ENCODE results near the gene SSRP1.

SSRP1 gene

DNA sequence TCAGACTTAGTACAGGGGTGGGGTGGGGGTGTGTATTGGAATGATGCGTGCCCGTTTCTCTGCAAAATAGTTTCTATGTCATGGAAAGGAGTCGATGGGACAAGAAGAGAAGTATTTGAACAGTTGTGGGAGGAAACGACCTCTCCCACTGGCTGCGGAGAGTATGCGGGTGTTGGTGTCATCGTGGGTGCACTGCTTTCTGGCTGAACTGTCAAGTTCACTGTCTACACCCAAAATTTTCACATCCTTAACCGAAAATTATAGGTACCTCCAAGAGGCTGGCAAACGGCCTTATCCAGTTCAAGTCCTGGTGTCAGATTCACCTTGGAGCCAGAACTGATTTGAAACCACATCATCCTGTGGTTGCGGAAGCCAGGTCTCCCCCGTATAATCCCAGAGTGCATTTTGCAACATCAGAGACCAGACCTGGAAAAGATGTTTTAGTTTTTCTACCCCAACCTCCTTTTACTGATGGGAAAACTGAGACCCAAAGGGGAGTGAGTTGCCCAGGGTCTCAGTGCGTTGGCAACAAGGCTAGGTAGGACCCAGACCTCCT is 497 bp upstream of the SSRP1 start:
- DNase-seq = no peak

DNA sequence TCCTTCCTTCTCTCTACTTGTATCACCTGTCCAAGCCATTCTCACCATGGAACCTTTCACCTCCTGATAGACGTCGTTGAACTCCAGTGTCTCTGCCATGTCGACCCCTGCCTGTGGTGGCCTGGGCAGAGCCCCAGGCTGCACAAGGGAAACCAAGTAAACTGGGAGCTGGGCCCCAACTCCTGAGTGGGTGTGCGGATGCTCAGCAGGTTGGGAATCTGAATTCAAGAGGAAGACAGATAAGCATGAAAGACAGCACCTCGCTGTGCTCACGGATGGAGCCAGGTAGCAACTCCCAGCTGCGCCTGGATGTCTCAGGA is 709 bp downstream of the SSRP1 start:
- DNase-seq = no peak

GRCh38 chr11:57332694-57333440 is 2.8 kb downstream of the SSRP1 start:
- DNase-seq = no peak

DNA sequence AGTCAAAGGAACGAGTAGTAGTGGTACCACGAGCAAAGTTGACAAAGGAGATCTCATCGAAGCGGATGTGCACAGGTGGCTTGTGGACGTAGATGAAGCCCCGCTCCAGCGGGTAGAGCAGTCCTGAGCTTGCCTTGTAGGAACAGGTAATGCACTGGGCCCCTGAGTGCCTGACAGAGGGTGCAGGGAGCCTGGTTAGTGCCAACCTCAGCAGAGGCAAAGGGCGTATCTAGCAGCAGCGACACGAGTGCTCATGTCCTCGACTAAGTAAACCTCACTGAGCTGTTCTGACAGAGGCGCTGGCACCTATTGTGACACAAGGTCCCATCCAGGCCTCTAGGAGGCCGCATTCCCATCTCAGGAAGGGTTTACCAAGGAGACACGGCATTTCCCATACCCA is 4.0 kb downstream of the SSRP1 start:
- DNase-seq = no peak

DNA sequence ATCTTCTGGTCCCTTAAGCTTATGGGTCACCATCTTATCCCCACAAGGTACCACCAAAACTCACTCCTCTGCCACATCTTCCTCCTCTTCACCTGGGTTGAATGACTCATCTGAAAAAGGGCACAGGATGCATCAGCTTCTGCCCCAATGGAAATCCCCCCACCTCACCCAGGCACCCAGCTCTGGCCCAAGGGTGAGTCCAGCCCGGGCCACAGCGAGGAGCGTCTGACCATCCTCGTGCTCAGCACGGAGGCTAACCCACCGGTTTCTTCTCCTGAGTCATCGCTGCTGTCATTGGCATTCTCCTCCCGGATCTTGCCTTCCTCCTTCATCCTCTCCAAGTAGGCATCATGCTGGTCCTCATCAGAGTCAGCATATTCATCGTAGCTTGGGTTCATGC is 5.7 kb downstream of the SSRP1 start:
- no peak for DNase-seq

DNA sequence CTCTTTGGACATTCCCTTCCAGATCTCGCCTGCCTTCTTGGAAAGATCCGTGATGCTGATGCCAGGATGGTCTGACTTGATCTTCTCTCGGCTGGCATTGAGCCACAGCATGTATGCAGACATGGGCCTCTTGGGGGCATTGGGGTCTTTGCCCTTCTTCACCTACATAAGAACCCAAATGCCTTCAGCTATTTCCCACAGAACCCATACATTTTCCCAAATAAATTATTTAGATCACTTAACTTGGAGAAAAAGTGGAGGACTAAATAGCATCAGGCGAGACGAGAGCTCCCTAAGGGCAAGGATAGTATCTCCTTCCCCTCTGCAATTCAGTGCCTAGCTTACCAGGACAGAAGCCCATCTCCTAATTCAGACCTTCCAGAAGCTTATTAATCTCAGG is 8.0 kb downstream of the SSRP1 start:
- DNase-seq = no peak

DNA sequence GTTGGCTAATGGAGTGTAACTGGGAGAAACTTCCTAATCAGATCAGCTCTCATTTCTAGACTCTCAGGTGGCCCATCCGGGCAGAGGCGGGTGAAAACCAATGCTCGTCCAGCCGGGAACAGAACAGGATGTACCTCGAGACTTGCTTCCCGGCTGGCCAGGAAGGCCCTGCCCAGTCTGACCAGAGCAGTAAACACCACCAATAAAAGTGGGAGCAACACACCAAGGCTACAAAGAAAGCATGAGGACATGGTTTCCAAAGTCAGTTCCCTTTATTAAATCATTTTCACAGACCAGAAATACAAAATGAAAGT is 10.0 kb downstream of the SSRP1 start:
- DNase-seq = no peak

DNA sequence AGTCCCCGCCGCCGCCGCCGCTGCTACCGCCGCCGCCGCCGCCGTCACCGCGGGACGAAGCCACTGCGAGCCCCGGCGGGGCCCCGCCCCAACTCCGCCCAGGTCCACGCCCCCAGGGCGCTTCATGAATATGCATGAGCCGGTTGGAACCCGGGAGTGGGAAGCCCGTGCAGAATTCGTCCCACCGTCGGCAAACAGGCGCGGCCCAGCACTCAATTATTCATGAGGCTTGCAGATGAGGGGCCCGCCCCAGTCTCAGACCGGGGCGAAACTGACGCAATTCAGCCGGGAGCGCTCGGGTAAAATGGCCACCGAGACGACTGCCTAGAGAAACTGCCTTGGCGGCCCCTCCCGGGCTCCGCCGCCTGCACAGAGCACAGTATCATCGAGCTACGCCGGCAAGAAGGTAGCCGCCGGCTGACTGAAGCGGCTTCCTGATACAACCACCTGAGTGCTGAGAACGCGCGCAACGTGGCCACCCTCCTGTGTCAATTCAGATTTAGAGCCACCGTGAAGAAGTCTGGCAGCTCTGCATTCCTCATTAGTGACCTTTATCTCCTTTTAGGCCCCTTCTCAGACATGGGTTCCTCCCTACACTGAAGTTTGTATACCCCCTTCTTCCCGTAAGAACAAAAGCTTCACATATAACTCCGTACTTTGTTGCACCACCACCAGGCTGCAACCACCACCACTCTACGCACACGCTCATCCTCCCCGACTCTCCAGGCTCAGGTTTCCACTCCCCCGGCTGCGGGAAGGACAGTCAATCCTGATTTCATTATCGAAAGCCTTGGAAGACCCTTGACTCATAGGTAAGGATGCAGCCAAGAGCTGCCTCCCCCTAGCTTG is 10.6 kb downstream of the SSRP1 start, which contains the start of gene TNKS1BP1:
Gene TNKS1BP1, minus strand, starts transcription at position 67 of the 849 bp plus-strand sequence. CDS start 3,067 bp downstream, outside the sequence.
- peak; percentile 81 for DNase-seq

DNA sequence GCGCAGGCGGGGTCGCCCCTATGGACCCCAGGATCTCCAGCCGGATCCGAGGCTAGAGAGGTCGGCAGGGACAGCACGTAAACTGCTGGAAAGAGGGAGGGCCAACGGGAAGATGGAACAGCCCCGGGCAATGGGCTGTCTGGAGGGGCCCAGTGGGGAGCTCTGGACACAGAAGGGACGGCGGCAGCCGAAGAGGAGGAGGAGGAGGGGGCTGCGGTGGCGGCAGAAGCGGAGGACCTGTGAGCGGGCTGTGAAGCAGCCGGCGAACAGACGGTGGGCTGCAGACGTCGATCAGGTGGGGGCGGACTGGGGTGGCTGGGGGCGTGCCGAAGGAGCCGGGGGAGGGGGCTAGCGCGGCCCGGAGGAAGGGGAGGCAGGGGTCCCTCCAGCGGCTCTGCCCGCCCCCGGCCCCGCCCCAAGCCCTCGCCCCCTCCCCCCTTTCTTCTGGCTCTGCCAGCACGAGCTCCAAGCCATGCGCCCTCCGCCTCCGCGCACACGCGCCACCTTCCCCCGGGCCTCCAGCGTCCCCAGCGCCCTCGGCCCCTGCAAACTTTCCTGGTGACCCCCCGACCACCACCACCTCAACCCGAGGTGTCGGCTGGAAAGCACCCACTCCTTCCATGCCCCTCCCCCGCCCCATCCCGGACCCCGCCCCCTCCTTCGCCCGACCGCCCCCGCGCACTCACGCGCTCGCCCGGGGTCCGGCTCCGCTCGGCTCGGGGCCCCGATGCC is 11.4 kb downstream of the SSRP1 start:
- no peak for DNase-seq

DNA sequence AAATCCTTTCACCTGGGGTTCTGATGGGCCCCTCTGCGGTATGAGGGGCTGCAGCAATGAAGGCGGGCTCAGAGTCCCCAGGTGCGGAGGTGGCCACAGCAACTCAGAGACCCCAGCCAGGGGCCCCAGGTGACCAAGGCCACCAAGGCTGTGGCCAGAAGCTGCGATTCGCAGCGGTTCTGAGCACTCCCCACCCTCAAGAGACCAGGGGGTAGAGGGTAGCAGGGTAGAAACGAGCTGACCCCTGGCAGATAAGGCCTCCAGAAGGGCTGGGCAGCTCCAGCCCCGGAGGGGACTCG is 11.9 kb downstream of the SSRP1 start:
- DNase-seq = no peak

DNA sequence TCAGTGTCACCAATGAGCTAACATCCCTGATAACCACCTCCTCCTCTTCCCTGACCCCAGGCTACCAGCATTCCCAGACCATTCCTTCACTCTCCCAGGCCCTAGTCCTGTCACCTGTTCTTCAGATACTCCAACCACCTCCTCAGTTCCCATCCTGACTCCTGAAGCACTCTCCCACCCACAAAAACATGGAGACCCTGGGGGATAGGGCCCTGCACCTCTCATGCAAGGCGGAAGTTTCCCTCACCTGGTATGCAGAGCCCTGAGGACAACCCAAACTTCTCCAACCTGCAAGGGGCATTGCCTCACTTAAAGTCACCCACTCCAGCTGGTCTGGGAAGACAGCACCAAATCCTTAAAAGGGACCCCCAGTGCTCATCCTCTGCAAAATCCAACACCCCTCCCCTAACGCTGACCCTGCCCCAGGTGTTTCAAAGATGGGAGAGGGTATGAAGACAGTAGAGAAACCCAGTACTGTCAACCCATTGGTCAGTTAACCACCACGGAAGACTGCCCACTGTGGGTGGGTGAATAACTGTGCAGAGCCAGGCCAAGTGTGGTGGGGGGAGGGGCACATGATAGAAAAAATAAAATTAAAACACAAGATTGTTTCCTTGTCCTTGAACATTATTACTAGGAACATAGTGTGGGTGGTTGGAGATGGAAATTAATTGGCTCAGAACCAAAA is 12.4 kb downstream of the SSRP1 start:
- DNase-seq = no peak

- DNase-seq = no peak
These were observed 13.2 kb downstream of the SSRP1 start for GRCh38 chr11:57322256-57323166.

GRCh38 chr11:57321388-57322255 is 14.1 kb downstream of the SSRP1 start:
- DNase-seq = no peak

DNA sequence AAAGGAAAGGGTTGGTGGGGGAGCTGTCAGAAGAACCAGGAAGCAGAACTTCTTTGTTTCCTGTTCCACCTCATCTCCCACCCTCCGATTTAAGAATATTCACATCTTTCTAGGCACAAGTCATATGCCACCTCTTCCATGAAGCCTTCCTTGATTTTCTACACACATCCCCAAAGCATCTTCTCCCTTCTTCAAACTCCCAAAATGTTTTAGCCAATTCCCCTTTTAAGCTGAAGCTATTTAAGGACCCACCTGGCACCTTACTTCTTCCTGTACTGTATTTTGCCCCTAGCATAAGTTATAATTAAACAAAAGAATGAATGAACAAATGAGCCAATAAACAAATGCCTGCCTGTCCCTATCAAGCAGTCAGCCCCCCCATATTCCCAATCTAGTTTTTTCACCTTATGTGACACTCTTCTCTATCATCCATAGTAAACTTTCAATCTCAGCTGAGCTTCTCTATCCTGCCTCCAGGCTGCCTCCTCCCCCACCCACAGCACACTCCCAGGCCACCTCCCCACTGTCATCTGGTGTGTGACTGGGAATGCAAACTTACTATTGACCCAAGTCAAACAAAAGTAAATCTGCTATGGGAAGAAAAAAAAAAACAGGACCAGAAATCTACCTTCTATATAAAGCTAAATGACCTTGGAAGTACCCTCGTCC is 14.8 kb downstream of the SSRP1 start:
- no peak for DNase-seq

- DNase-seq = no peak
These were observed 15.5 kb downstream of the SSRP1 start for GRCh38 chr11:57320067-57320718.

GRCh38 chr11:57318178-57318577 is 17.5 kb downstream of the SSRP1 start:
- no peak for DNase-seq

DNA sequence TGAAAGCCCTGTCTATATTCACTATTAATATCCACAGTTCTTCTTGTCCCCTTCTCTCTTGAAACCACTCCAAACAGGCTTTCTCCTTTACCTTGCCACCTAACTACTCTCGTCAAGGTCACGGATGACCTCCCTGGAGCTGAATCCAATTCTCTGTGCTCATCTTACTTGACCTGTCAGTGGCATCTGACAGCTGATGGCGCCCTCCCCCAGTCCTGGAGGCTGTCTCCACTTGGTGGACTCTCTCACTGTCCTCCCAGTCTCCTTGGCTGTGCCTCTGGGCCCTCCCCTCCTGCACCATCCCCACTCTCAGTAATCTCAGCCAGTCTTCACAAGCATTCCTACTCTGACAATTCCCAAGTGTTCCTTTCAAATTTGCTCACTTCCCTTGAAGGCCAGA is 19.7 kb downstream of the SSRP1 start:
- no peak for DNase-seq

- DNase-seq = no peak
These were observed 20.2 kb downstream of the SSRP1 start for GRCh38 chr11:57315491-57315890.

DNA sequence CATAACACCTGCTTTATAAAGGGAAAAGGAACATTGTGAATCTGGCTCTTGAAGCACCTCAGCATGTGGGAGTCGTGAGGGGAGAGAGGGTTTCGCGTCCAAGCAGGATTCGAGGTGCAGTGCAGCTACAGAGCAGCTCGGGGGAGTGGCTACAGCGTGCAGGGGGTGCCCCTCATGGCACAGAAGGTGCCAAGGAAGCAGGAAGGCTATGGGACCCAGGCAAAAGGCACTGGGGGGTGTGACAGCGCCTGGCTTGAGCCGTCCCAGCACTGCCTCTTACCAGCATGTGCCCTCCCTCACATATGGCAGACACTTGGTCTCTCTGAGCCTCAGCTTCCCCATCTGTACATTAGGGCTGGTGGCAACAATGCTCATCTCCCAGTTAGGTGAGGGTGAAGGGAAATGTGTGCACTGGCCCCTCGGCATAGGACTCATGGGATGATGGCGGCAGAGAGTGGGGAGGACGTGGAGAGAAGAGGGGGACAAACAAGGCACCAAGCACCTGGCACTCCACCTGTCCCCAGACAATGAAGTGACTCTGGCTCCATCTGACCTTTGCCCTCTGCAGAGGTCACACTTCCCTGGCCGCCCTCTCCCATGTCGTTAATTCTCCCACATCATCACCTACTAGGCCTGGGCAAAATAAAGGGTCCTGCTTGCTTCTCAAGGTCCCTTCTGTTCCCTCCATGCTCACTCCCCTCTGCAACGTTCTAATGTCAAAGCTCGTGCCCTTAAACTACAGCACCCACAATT is 21.3 kb downstream of the SSRP1 start:
- no peak for DNase-seq

Data from NCI-H1436 treated with DMSO at 0.1 percent for 48 hours (cell line).